ENCODE results near the gene CASP8AP2. TPM values are rescaled to one million over a fixed set of nuclear protein-coding genes. Genes with fewer than 3 reads are reported as not detected.
"Not testable (repeated sequence)": the region's sequence is repeated elsewhere in the genome, so short reads cannot be mapped to it uniquely, and the experiment has no call there.

The CASP8AP2 gene
- total RNA-seq, 1 experiment from 2014 or later = 11.3 TPM

DNA sequence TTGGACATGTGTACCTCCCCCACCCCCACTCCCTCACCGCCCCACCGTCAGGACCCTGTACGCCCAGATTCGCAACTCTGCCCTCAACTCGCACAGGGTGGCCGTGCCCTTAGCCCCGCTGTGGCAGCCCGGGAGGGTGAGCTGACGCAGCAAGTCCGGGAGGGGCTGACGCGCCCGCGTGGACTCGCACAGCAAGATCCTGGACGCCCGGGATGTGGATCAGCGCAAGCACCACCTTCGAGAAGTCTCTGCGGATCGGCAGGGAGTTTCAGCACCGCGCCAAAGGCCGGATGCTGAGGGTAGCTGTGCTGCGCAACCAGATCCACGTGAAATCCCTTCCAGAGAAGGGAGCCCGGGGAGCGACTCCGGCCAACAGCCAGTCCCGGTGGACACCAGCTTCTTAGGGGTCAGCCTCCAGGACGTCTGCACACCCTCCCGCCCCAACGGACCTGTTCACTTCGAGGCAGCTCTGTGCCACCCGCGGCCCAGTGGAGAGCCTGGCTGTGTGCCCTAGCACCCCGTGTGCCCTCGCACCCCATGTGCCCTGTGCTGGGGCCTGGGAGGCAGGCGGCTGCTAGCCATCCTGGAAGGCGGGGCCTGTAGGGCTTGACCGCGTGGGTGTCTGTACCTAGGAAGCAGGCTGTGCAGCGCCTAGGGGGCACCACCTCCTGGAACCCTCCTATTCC is 57.9 kb downstream of the CASP8AP2 start:
- peak; percentile 74 for DNase-seq
- H3K27me3 ChIP-seq (ENCODE audit: control insufficient read depth, insufficient read depth, low read length) = peaks cover 5% of the 10 kb centered on the region; the same call in 1 of the 2 replicates
- no peak overlapping the region for H3K4me3 ChIP-seq (ENCODE audit: insufficient read depth, low read depth, low read length)
- no peaks in the 10 kb centered on the region for H3K36me3 ChIP-seq (replicated peaks; ENCODE audit: control insufficient read depth, insufficient read depth, low read length)

DNA sequence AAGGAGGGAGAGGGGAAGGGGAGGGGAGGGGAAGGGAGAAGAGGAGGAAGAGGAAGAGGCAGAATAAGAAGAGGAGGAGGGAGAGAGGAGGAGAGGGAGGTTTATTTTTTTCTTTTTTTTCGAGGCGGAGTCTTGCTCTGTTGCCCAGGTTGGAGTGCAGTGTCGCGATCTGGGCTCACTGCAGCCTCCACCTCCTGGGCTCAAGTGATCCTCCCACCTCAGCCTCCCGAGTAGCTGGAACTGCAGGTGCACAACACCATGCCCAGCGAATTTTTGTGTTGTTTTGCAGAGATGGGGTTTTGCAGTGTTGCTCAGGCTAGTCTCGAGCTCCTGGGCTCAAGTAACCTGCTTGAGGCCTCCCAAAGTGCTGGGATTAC is 58.4 kb downstream of the CASP8AP2 start:
- peaks cover 5% of the 10 kb centered on the region; the same call in 1 of the 2 replicates for H3K27me3 ChIP-seq (ENCODE audit: control insufficient read depth, insufficient read depth, low read length)
- H3K4me3 ChIP-seq (ENCODE audit: insufficient read depth, low read depth, low read length) = no peak overlapping the region
- no peaks in the 10 kb centered on the region for H3K36me3 ChIP-seq (replicated peaks; ENCODE audit: control insufficient read depth, insufficient read depth, low read length)
- no peak for DNase-seq

DNA sequence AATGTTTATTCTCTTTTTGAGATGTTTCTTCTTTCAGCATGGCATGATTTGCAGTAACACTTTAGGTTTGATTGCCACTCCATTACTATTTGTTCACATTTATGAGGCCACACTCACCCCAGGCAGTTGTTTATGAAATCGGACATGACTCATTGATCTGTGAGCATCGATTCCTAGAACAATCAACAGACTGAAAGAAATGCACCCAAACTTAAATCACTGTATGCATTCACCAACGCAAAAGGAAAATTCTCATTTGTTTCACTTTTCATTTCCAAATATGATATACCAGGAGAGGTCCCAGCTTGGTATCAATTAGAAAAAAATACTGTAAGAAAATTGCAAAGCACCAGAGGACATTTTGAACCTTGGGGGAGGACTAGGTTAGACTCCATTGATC is 59.2 kb downstream of the CASP8AP2 start:
- peaks cover 7% of the 10 kb centered on the region; the same call in 1 of the 2 replicates for H3K27me3 ChIP-seq (ENCODE audit: control insufficient read depth, insufficient read depth, low read length)
- H3K4me3 ChIP-seq (ENCODE audit: insufficient read depth, low read depth, low read length) = no peak overlapping the region
- no peak for DNase-seq
- H3K36me3 ChIP-seq (replicated peaks; ENCODE audit: control insufficient read depth, insufficient read depth, low read length) = no peaks in the 10 kb centered on the region

DNA sequence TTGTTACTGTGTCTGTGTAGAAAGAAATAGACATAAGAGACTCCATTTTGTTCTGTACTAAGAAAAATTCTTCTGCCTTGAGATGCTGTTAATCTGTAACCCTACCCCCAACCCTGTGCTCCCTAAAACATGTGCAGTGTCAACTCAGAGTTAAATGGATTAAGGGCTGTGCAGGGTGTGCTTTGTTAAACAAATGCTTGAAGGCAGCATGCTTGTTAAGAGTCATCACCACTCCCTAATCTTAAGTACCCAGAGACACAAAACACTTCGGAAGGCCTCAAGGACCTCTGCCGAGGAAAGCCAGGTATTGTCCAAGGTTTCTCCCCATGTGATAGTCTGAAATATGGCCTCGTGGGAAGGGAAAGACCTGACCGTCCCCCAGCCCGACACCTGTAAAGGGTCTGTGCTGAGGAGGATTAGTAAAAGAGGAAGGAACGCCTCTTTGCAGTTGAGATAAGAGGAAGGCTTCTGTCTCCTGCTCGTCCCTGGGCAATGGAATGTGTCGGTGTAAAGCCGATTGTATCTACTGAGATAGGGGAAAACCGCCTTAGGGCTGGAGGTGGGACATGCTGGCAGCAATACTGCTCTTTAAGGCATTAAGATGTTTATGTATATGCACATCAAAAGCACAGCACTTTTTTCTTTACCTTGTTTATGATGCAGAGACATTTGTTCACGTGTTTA is 61.3 kb downstream of the CASP8AP2 start:
- H3K4me3 ChIP-seq (ENCODE audit: insufficient read depth, low read depth, low read length); DNase-seq; H3K36me3 ChIP-seq (replicated peaks; ENCODE audit: control insufficient read depth, insufficient read depth, low read length); H3K27me3 ChIP-seq (ENCODE audit: control insufficient read depth, insufficient read depth, low read length): not testable (repeated sequence)

DNA sequence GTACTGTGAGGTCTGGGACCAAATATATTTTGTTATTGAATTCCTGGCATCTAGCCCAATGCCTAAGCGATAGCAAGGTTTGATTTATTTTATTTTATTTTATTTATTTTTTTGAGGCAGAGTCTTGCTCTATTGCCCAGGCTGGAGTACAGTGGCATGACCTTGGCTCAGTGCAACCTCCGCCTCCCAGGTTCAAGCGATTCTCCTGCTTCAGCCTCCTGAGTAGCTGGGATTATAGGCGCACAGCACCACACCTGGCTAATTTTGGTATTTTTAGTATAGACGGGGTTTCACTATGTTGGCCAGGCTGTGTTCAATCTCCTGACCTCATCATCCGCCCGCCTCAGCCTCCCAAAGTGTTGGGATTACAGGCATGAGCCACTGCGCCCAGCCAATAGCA is 62.9 kb downstream of the CASP8AP2 start:
- not testable (repeated sequence) for H3K36me3 ChIP-seq (replicated peaks; ENCODE audit: control insufficient read depth, insufficient read depth, low read length); DNase-seq; H3K4me3 ChIP-seq (ENCODE audit: insufficient read depth, low read depth, low read length); H3K27me3 ChIP-seq (ENCODE audit: control insufficient read depth, insufficient read depth, low read length)

DNA sequence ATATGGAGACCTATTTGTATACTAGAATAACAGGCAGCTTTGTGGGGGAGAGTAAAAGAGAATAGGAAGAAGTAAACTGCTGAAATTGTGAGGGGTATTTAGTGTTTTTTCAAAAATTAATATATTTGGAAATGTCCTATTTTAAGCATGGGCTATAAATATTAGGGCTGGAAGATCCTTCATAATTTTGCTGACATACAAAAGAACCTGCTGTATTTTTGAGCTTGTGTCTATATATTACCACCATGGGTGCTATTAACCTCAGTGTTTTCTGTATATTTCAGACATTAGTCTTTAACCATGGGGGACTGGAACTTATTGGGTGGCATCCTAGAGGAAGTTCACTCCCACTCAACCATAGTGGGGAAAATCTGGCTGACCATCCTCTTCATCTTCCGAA is 64.5 kb downstream of the CASP8AP2 start, which contains the start of gene GJA10:
GJA10 (plus strand) TSS at position 301 of the 400 bp plus-strand sequence; CDS start at position 301, 0 bp downstream.
- no peak for DNase-seq
- no peak within 1 kb of the TSS for H3K4me3 ChIP-seq (ENCODE audit: insufficient read depth, low read depth, low read length)
- H3K27me3 ChIP-seq (ENCODE audit: control insufficient read depth, insufficient read depth, low read length) = peaks cover 5% of the 10 kb centered on the region; the same call in 1 of the 2 replicates
- no peaks in the 10 kb centered on the region for H3K36me3 ChIP-seq (replicated peaks; ENCODE audit: control insufficient read depth, insufficient read depth, low read length)

DNA sequence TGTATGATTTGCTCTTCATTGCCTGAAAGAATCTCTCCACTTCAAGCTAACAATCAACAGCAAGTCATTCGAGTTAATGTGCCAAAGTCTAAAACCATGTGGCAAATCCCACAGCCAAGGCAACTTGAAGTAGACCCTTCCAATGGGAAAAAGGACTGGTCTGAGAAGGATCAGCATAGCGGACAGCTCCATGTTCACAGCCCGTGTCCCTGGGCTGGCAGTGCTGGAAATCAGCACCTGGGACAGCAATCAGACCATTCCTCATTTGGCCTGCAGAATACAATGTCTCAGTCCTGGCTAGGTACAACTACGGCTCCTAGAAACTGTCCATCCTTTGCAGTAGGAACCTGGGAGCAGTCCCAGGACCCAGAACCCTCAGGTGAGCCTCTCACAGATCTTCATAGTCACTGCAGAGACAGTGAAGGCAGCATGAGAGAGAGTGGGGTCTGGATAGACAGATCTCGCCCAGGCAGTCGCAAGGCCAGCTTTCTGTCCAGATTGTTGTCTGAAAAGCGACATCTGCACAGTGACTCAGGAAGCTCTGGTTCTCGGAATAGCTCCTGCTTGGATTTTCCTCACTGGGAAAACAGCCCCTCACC is 65.7 kb downstream of the CASP8AP2 start:
- no peaks in the 10 kb centered on the region for H3K36me3 ChIP-seq (replicated peaks; ENCODE audit: control insufficient read depth, insufficient read depth, low read length)
- H3K27me3 ChIP-seq (ENCODE audit: control insufficient read depth, insufficient read depth, low read length) = peaks cover 3% of the 10 kb centered on the region; the same call in 1 of the 2 replicates
- H3K4me3 ChIP-seq (ENCODE audit: insufficient read depth, low read depth, low read length) = no peak overlapping the region
- peak; percentile 69 for DNase-seq

DNA sequence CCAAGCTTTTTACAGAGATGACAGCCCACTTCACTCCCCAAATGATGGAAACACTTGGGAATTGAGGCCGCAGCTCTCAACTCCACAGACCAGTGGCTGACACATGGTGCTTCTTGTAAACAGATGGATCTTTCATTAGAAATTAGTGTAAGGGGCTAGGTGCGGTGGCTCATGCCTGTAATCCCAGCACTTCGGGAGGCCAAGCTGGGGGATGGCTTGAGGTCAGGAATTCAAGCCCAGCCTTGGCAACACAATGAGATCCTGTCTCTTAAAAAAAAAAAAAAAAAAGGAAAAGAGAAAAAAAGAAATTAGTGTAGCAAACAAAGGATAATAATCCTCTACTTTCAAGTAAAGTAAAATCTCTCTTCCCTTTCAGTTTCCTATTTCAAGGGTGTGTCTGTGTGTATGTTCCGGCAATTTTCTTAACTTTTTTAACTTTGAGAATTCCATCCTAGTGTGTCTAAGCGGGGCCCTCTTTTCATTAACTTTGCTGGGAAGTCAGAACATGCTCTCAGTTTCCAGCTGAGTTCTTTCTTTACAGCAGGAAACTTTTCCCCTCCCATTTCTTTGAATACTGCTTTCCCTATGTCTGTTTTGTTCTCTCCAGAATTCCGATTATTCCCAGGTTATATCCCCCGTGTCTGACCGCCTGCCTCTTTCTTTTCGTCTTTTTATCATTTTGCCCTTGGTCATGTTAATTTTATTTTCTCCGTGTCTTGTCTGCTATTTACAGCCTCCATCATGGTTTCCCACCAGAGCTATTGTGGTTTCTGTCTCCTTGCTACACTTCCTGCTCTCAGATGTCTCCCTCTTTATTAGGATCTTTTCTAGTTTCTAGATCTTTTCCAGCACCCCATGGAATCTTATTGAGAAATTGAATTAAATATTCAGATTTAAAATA is 80.6 kb downstream of the CASP8AP2 start:
- not testable (repeated sequence) for H3K36me3 ChIP-seq (replicated peaks; ENCODE audit: control insufficient read depth, insufficient read depth, low read length); DNase-seq; H3K27me3 ChIP-seq (ENCODE audit: control insufficient read depth, insufficient read depth, low read length); H3K4me3 ChIP-seq (ENCODE audit: insufficient read depth, low read depth, low read length)

DNA sequence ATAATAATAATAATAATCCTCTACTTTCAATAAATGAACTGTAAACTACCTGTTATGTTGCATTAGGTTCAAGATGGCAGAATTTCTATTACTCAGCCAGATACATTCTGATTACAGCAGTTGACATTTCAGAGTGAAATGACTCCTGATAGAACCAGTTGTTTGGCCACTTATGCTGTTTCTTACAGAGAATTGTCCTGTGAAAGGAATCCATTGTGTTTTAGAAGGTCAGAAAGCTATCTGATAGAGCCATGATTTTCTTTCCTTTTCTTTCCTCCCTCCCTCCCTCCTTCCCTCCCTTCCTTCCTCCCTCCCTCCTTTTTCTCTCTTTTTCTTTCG is 81.2 kb downstream of the CASP8AP2 start:
- H3K27me3 ChIP-seq (ENCODE audit: control insufficient read depth, insufficient read depth, low read length) = no peaks in the 10 kb centered on the region
- no peak for DNase-seq
- no peak overlapping the region for H3K4me3 ChIP-seq (ENCODE audit: insufficient read depth, low read depth, low read length)
- H3K36me3 ChIP-seq (replicated peaks; ENCODE audit: control insufficient read depth, insufficient read depth, low read length) = no peaks in the 10 kb centered on the region

DNA sequence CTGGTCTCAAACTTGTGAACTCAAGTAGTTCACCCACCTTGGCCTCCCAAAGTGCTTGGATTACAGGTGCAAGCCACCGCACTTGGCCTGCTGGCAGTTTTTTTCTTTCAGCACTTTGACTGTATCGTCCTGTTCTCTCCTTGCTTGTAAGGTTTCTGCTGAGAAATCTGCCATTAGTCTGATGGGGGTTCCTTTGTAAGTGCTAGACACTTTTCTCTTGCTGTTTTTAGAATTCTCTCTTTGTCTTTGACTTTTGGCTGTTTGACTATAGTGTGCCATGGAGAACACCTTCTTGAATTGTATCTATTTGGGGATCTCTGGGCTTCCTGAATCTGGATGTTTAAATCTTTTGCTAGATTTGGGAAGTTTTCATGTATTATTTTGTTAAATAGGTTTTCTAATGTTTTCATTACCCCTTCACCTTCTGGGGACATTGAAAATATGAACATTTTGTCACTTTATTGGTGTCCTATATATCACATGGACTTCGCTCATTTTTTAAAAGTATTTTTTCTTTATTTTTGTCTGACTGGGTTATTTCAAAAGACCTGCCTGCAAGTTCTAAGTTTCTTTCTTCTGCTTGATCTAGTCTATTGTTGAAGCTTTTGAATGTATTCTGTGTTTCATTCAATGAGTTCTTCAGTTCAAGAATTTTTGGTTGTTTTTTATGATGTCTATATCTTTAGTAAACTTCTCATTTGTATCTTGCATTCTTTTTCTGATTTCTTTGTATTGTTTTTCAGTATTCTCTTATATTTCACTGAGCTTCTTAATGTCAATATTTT is 86.6 kb downstream of the CASP8AP2 start:
- H3K27me3 ChIP-seq (ENCODE audit: control insufficient read depth, insufficient read depth, low read length) = no peaks in the 10 kb centered on the region
- DNase-seq = no peak

DNA sequence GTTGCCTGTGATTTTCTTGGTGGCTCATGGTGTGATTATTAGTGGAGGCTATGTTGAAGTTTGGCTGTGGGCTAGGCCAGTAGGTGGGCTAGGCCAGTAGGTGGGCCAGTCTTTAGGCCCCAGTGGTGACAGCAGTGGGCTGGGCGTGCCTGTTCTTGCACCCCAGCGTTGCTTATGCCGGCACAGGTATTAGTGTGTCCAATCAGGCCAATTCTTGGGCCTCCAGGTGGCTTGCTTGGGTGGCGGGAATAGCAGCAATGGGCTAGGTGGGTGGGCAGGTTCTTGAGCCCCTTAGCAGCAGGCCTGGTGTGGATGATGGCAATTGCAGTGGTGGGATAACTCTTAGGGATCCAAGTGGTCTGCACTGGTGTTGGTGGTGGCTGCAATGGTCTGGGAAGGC is 87.5 kb downstream of the CASP8AP2 start:
- no peaks in the 10 kb centered on the region for H3K27me3 ChIP-seq (ENCODE audit: control insufficient read depth, insufficient read depth, low read length)
- DNase-seq = no peak
- H3K4me3 ChIP-seq (ENCODE audit: insufficient read depth, low read depth, low read length) = no peak overlapping the region
- H3K36me3 ChIP-seq (replicated peaks; ENCODE audit: control insufficient read depth, insufficient read depth, low read length) = no peaks in the 10 kb centered on the region

More for the DNA sequence above, 86.6 kb downstream of the CASP8AP2 start:
- H3K4me3 ChIP-seq (ENCODE audit: insufficient read depth, low read depth, low read length) = no peak overlapping the region
- no peaks in the 10 kb centered on the region for H3K36me3 ChIP-seq (replicated peaks; ENCODE audit: control insufficient read depth, insufficient read depth, low read length)

DNA sequence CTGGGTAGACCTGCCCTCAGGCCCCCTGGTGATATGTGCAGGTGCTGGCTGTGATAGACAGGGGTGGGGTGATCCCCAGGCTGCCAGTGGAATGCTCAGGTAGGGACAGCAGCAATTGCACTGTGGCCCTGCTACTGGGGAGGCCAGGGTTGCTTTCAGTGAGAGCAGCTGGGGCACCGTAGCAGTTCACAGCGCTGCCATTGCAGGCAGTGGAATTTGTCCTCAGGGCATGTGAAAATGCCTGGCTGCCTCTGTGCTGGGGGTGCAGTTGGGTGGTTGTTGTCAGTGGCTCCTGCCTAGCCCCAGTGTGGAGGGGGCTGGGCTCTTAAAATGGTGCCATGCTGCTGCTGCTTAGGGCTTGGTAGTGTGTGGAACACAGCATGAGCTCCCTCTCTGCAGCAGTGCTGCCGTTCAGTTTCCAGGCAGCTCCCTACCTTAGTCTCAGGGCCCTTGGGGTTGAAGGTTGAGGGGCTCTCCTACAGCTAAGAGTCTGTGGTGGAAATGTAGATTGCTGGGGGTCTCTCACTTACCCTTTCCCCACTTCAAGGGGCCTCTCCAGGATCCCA is 88.2 kb downstream of the CASP8AP2 start:
- DNase-seq = no peak
- Histone ChIP-seq H3K4me3 (ENCODE audit: insufficient read depth, low read depth, low read length) (no peak overlapping the region), H3K27me3 (ENCODE audit: control insufficient read depth, insufficient read depth, low read length) (no peaks in the 10 kb centered on the region), H3K36me3 (replicated peaks; ENCODE audit: control insufficient read depth, insufficient read depth, low read length) (no peaks in the 10 kb centered on the region)
